Measurements from ENCODE around the gene CLPSL2. TPM values are rescaled to one million over a fixed set of nuclear protein-coding genes. Genes with fewer than 3 reads are reported as not detected.
A peak's percentile ranks its signal among the peaks of the same experiment; 100 is the strongest.

Gene CLPSL2
- total and polyA plus RNA-seq, 10 of the 15 experiments (the other 5 are each of a cell fraction or from before 2014, with no cell fraction given): 0.32 to 1.3 TPM; not detected in 8

DNA sequence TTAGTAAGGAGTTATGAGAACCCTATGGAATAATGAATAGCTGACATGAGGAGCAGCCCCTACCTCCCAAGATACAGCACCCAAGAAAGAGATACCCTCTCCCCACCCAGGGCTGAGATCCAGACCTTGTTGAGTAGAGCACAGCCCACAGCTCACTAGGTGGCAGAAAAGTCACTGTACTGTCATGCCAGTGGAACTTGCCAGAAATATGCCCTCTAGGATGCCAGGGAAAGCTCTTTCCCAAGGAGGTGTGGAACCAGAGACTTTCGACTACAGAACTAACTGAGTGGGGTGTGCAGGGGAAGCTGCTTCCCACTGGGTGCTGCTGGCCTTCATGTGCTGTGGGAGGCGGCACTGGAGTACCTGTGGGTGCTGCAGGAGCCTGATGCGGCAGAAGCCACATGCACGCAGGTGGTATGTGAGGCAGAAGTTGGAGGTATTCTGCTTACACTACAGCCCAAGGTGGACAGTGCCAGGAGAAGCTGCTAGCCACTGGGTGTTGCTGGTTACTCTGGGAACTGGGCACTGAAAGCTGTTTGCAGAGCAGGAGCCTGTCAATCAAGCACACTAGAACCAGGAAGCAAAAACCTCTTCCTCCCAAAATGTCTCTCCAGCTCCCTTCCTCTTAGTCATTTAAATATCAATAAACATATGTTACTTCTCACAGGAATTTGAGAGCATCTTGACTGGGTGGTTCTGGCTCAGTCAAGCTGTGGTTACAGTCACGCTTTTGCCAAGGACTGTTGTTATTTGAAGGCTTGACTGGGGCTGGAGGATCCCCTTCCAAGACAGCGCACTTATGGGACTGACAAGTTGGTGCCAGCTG is 21.7 kb upstream of the CLPSL2 start (continued):
- TF ChIP-seq, protein P1, sequence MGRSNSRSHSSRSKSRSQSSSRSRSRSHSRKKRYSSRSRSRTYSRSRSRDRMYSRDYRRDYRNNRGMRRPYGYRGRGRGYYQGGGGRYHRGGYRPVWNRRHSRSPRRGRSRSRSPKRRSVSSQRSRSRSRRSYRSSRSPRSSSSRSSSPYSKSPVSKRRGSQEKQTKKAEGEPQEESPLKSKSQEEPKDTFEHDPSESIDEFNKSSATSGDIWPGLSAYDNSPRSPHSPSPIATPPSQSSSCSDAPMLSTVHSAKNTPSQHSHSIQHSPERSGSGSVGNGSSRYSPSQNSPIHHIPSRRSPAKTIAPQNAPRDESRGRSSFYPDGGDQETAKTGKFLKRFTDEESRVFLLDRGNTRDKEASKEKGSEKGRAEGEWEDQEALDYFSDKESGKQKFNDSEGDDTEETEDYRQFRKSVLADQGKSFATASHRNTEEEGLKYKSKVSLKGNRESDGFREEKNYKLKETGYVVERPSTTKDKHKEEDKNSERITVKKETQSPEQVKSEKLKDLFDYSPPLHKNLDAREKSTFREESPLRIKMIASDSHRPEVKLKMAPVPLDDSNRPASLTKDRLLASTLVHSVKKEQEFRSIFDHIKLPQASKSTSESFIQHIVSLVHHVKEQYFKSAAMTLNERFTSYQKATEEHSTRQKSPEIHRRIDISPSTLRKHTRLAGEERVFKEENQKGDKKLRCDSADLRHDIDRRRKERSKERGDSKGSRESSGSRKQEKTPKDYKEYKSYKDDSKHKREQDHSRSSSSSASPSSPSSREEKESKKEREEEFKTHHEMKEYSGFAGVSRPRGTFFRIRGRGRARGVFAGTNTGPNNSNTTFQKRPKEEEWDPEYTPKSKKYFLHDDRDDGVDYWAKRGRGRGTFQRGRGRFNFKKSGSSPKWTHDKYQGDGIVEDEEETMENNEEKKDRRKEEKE (IDR thresholded peaks at IDR 0.05): no peak
- TF ChIP-seq ESRRA (IDR thresholded peaks at IDR 0.05; ENCODE audit: low read length) (no peak), RBBP5 (conservative IDR thresholded peaks at IDR 0.05) (no peak), SMARCA5 (IDR thresholded peaks at IDR 0.05) (no peak), EED (IDR thresholded peaks at IDR 0.05; ENCODE audit: low read depth) (no peak), CREB1 (IDR thresholded peaks at IDR 0.05; ENCODE audit: low read depth) (no peak), PBX3 (IDR thresholded peaks at IDR 0.05; ENCODE audit: insufficient replicate concordance, low read depth, low read length) (peak; percentile 64), BHLHE40 (IDR thresholded peaks at IDR 0.05; ENCODE audit: borderline replicate concordance in 1 of 2, low read depth in 2 of 2, low read length in 1 of 2) (no peak), TBL1XR1 (IDR thresholded peaks at IDR 0.05; ENCODE audit: low read depth, low read length) (no peak), ZZZ3 (IDR thresholded peaks at IDR 0.05; ENCODE audit: control insufficient read depth, insufficient read length, low read depth) (no peak), SUZ12 (IDR thresholded peaks at IDR 0.05; ENCODE audit: unreplicated experiment) (no peak)
- TF ChIP-seq, protein P2, sequence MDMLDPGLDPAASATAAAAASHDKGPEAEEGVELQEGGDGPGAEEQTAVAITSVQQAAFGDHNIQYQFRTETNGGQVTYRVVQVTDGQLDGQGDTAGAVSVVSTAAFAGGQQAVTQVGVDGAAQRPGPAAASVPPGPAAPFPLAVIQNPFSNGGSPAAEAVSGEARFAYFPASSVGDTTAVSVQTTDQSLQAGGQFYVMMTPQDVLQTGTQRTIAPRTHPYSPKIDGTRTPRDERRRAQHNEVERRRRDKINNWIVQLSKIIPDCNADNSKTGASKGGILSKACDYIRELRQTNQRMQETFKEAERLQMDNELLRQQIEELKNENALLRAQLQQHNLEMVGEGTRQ (IDR thresholded peaks at IDR 0.05; ENCODE audit: borderline replicate concordance, low read depth, low read length): no peak
- TF ChIP-seq, protein P3, sequence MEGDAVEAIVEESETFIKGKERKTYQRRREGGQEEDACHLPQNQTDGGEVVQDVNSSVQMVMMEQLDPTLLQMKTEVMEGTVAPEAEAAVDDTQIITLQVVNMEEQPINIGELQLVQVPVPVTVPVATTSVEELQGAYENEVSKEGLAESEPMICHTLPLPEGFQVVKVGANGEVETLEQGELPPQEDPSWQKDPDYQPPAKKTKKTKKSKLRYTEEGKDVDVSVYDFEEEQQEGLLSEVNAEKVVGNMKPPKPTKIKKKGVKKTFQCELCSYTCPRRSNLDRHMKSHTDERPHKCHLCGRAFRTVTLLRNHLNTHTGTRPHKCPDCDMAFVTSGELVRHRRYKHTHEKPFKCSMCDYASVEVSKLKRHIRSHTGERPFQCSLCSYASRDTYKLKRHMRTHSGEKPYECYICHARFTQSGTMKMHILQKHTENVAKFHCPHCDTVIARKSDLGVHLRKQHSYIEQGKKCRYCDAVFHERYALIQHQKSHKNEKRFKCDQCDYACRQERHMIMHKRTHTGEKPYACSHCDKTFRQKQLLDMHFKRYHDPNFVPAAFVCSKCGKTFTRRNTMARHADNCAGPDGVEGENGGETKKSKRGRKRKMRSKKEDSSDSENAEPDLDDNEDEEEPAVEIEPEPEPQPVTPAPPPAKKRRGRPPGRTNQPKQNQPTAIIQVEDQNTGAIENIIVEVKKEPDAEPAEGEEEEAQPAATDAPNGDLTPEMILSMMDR (IDR thresholded peaks at IDR 0.05 in 2 of 3, conservative IDR thresholded peaks at IDR 0.05 in 1 of 3; ENCODE audit: control insufficient read depth in 2 of 3, extremely low read depth in 1 of 3, insufficient read depth in 1 of 3, low read depth in 3 of 3, low read length in 3 of 3): peak in 1 of 3 experiments; percentile 11; a peak in 1 of 6 replicates
